H1 (cell line): ENCODE results near the gene GRXCR1. TPM values are rescaled to one million over a fixed set of nuclear protein-coding genes. Genes with fewer than 3 reads are reported as not detected.

Experiments
- CTCF ChIA-PET: fragments of 300-600 bp; sonication (Branson Sonifier 250); formaldehyde crosslinking; loops from one replicate; lab custom pipeline; 2021; ENCODE audit not compliant: partially characterized antibody; lab: Charles Lee
- POLR2A ChIA-PET: fragments of 300-600 bp; sonication (Branson Sonifier 250); formaldehyde crosslinking; loops from one replicate; lab custom pipeline; 2021; ENCODE audit warnings: inconsistent platforms; ENCODE audit not compliant: partially characterized antibody; lab: Charles Lee
- DNase-seq, 2 experiments: peaks; one replicate each; pipeline versions ENCODE4 v3.0.0 to v3.0.0-alpha.2; 2010 to 2022; ENCODE audit warnings: low spot score in 2 of 2, low read depth in 1 of 2, mixed read lengths in 1 of 2
- FAIRE-seq: peaks from 2 replicates; lab custom pipeline; 2011; peaks lifted over from hg19 to GRCh38; lab: Jason Lieb, UNC
- H2AFZ ChIP-seq: 2 replicates; pipeline ENCODE4 v1.8.1; 2012; ENCODE audit warnings: low read length, inconsistent platforms
- H2AK5ac ChIP-seq: 2 replicates; pipeline ENCODE4 v1.6.1; 2013; ENCODE audit warnings: low read depth, low read length
- H2BK120ac ChIP-seq: replicated peaks from 2 replicates; pipeline ENCODE3; 2013; ENCODE audit warnings: low read depth, low read length, inconsistent platforms
- H2BK12ac ChIP-seq: 2 replicates; pipeline ENCODE4 v1.6.1; 2013; ENCODE audit warnings: low read depth, low read length
- H2BK15ac ChIP-seq: 2 replicates; pipeline ENCODE4 v1.6.1; 2013; ENCODE audit warnings: low read length
- H2BK20ac ChIP-seq: 2 replicates; pipeline ENCODE4 v1.6.1; 2013; ENCODE audit warnings: low read length
- H2BK5ac ChIP-seq: 2 replicates; pipeline ENCODE4 v1.6.1; 2013; ENCODE audit warnings: low read depth, low read length
- H3K14ac ChIP-seq: 2 replicates; pipeline ENCODE4 v1.6.1; 2013; ENCODE audit warnings: inconsistent platforms; ENCODE audit not compliant: insufficient read length
- H3K18ac ChIP-seq: 2 replicates; pipeline ENCODE4 v1.6.1; 2013; ENCODE audit warnings: low read length; ENCODE audit errors: extremely low read depth
- H3K23ac ChIP-seq: 2 replicates; pipeline ENCODE4 v1.6.1; 2013; ENCODE audit warnings: inconsistent platforms; ENCODE audit not compliant: insufficient read length
- H3K23me2 ChIP-seq: 2 replicates; pipeline ENCODE4 v1.6.1; 2013; ENCODE audit warnings: low read depth, low read length
- H3K27ac ChIP-seq: 2 replicates; pipeline ENCODE4 v1.6.1; 2011; ENCODE audit warnings: low read depth, low read length, inconsistent platforms
- H3K27me3 ChIP-seq, 4 experiments: replicated peaks in 1 of 4; 1 replicate in 1 of 4; 2 replicates in 3 of 4; pipeline versions ENCODE4 v1.6.1 to v1.8.1; 2011 to 2013; ENCODE audit warnings: low read length in 3 of 4, mild to moderate bottlenecking in 3 of 4, inconsistent platforms in 2 of 4, mixed read lengths in 2 of 4, moderate library complexity in 1 of 4; ENCODE audit not compliant: control insufficient read depth in 3 of 4, insufficient read depth in 3 of 4; ENCODE audit errors: extremely low read depth in 1 of 4
- H3K36me3 ChIP-seq, 4 experiments: 2 replicates each; pipeline versions ENCODE4 v1.6.1 to v1.8.1; 2011 to 2013; ENCODE audit warnings: mild to moderate bottlenecking in 4 of 4, low read length in 3 of 4, moderate library complexity in 2 of 4, control low read depth in 1 of 4, inconsistent platforms in 1 of 4; ENCODE audit not compliant: insufficient read depth in 4 of 4, control insufficient read depth in 2 of 4
- H3K4ac ChIP-seq: replicated peaks from 2 replicates; pipeline ENCODE3; 2013; ENCODE audit warnings: low read length, low read depth, mixed read lengths, inconsistent platforms; ENCODE audit not compliant: insufficient read length
- H3K4me1 ChIP-seq, 4 experiments: replicated peaks in 1 of 4; 1 replicate in 1 of 4; 2 replicates in 3 of 4; pipeline versions ENCODE4 v1.6.1 to v1.8.1; 2011 to 2013; ENCODE audit warnings: low read length in 3 of 4, inconsistent platforms in 2 of 4, mixed read lengths in 1 of 4; ENCODE audit not compliant: insufficient read depth in 4 of 4, control insufficient read depth in 3 of 4
- H3K4me2 ChIP-seq, 2 experiments: 2 replicates each; pipeline versions ENCODE4 v1.6.1 to v1.8.1; 2011 to 2013; ENCODE audit warnings: low read depth in 2 of 2, low read length in 2 of 2, control low read depth in 1 of 2, inconsistent platforms in 1 of 2, mild to moderate bottlenecking in 1 of 2; ENCODE audit not compliant: insufficient read depth in 1 of 2
- H3K4me3 ChIP-seq, 4 experiments: fragments of 200-600, 300-600 bp in 1 of 4; sonication (generic), shearing (Covaris generic), sonication (Bioruptor Twin) in 1 of 4; 2 replicates each; pipeline versions ENCODE4 v1.5.1 to v1.8.1; 2011 to 2016; ENCODE audit warnings: low read length in 4 of 4, low read depth in 3 of 4, control low read depth in 2 of 4, inconsistent platforms in 2 of 4, mild to moderate bottlenecking in 2 of 4, mixed read lengths in 1 of 4, moderate library complexity in 1 of 4; ENCODE audit not compliant: insufficient read depth in 2 of 4; ENCODE audit errors: extremely low read depth in 1 of 4
- H3K56ac ChIP-seq: replicated peaks from 2 replicates; pipeline ENCODE3; 2013; ENCODE audit warnings: low read depth, mild to moderate bottlenecking, mixed read lengths, low read length, inconsistent platforms; ENCODE audit not compliant: insufficient read length
- H3K79me1 ChIP-seq: 2 replicates; pipeline ENCODE4 v1.6.1; 2013; ENCODE audit warnings: low read depth, low read length, control low read depth
- H3K79me2 ChIP-seq, 2 experiments: 2 replicates each; pipeline versions ENCODE4 v1.6.1 to v1.8.1; 2012 to 2013; ENCODE audit warnings: low read length in 2 of 2, mild to moderate bottlenecking in 2 of 2, inconsistent platforms in 1 of 2; ENCODE audit not compliant: insufficient read depth in 2 of 2, control insufficient read depth in 1 of 2
- H3K9ac ChIP-seq, 4 experiments: replicated peaks in 1 of 4; 1 replicate in 1 of 4; 2 replicates in 3 of 4; pipeline versions ENCODE4 v1.6.1 to v1.8.1; 2011 to 2013; ENCODE audit warnings: low read depth in 3 of 4, low read length in 3 of 4, control low read depth in 2 of 4, mild to moderate bottlenecking in 2 of 4, moderate library complexity in 2 of 4, inconsistent platforms in 1 of 4; ENCODE audit errors: extremely low read depth in 1 of 4
- H3K9me3 ChIP-seq, 2 experiments: 2 replicates each; pipeline versions ENCODE4 v1.6.1 to v1.8.1; 2012 to 2013; ENCODE audit warnings: mild to moderate bottlenecking in 2 of 2, moderate library complexity in 2 of 2, control low read depth in 1 of 2, inconsistent platforms in 1 of 2, low read depth in 1 of 2, low read length in 1 of 2, mixed read lengths in 1 of 2; ENCODE audit not compliant: insufficient read depth in 2 of 2
- H4K20me1 ChIP-seq, 2 experiments: replicated peaks in 1 of 2; 2 replicates each; pipeline versions ENCODE3 to v1.8.1; 2011 to 2013; ENCODE audit warnings: inconsistent platforms in 2 of 2, low read length in 2 of 2, mild to moderate bottlenecking in 1 of 2; ENCODE audit not compliant: insufficient read depth in 2 of 2, control insufficient read depth in 1 of 2
- H4K5ac ChIP-seq: 2 replicates; pipeline ENCODE4 v1.6.1; 2013; ENCODE audit warnings: low read length, low read depth, mixed read lengths, inconsistent platforms; ENCODE audit not compliant: insufficient read length
- H4K8ac ChIP-seq: 2 replicates; pipeline ENCODE4 v1.8.0; 2013; ENCODE audit warnings: mild to moderate bottlenecking, moderate library complexity, low read length, inconsistent platforms; ENCODE audit not compliant: insufficient read depth; ENCODE audit errors: extremely low read depth
- H4K91ac ChIP-seq: replicated peaks from 2 replicates; pipeline ENCODE3; 2013; ENCODE audit warnings: low read length, mixed read lengths, inconsistent platforms; ENCODE audit not compliant: insufficient read length
- CBX8 ChIP-seq: fragments of 300-800, 300-1000 bp; sonication (generic); IDR thresholded peaks from 2 replicates; pipeline ENCODE4 v1.7.1; 2016; ENCODE audit warnings: low read depth, low read length, borderline replicate concordance
- CTCF ChIP-seq, 3 experiments: IDR thresholded peaks; 1 replicate in 2 of 3; 2 replicates in 1 of 3; pipeline versions ENCODE4 v1.5.1 to v1.6.1; 2011; ENCODE audit warnings: low read length in 3 of 3, mild to moderate bottlenecking in 3 of 3, inconsistent platforms in 2 of 3, low read depth in 1 of 3, moderate library complexity in 1 of 3; ENCODE audit not compliant: insufficient read depth in 1 of 3; ENCODE audit errors: control extremely low read depth in 1 of 3
- MAFK ChIP-seq: IDR thresholded peaks from 2 replicates; pipeline ENCODE4 v1.6.1; 2012; ENCODE audit warnings: low read depth, mild to moderate bottlenecking, improper control_type of control experiment, low read length
- RAD21 ChIP-seq, 2 experiments: IDR thresholded peaks in 1 of 2; conservative IDR thresholded peaks in 1 of 2; 2 replicates each; pipeline ENCODE4 v1.6.1; 2011; ENCODE audit warnings: low read depth in 2 of 2, low read length in 2 of 2, improper control_type of control experiment in 1 of 2, inconsistent platforms in 1 of 2, mild to moderate bottlenecking in 1 of 2, moderate library complexity in 1 of 2
- SRF ChIP-seq: IDR thresholded peaks from 2 replicates; pipeline ENCODE4 v1.6.1; 2011; ENCODE audit warnings: mild to moderate bottlenecking, low read depth, low read length, moderate library complexity
- WGBS, 2 experiments: shearing (Covaris generic) in 1 of 2; methylation state at CpG; one replicate each; pipeline versions ENCODE4 v1.1.6 to v1.1.7; 2013 to 2015; ENCODE audit warnings: low lambda C conversion rate in 2 of 2, mixed read lengths in 2 of 2, inconsistent platforms in 1 of 2, low coverage in 1 of 2, missing lambda C conversion rate in 1 of 2; ENCODE audit not compliant: insufficient replicate concordance in 2 of 2, insufficient coverage in 1 of 2, insufficient read length in 1 of 2; ENCODE audit errors: extremely low coverage in 1 of 2, missing lambda C conversion rate in 1 of 2; 5-methylcytosine and 5-hydroxymethylcytosine counted together
- polyA plus RNA-seq, 7 experiments: library from polyadenylated mRNA; depleted of rRNA in 3 of 7; stranded (reverse) in 5 of 7; unstranded in 2 of 7; fragments of >200 nt in 5 of 7; fragments of 200-250 nt in 2 of 7; gene quantifications; 1 replicate in 5 of 7; 2 replicates in 1 of 7; 4 replicates in 1 of 7; pipeline versions ENCODE4 v1.2.1 to v1.2.3, GENCODE V29; 2011 to 2013; ENCODE audit warnings: missing spikeins in 2 of 7, mixed read lengths in 2 of 7
- total RNA-seq: library from RNA; stranded (reverse); fragmentation: NEBNext Ultra II Directional; extraction: Animal tissue kit (Norgen Biotek cat#: 25700); gene quantifications from 2 replicates; pipeline ENCODE4 v1.2.1, GENCODE V29; 2021

GRXCR1 gene
- total and polyA plus RNA-seq, 2 of the 8 experiments (the other 6 are each of a cell fraction or from before 2014, with no cell fraction given), result not detected

GRCh38 chr4:42865572-42866189, 26.8 kb upstream of the GRXCR1 start:
- H2BK120ac ChIP-seq, result no peak overlapping the region
- no peak overlapping the region for H2BK12ac ChIP-seq
- no peaks in the 10 kb centered on the region for H3K9me3 ChIP-seq
- H3K18ac ChIP-seq, result no peak overlapping the region
- H2BK5ac ChIP-seq, result no peak overlapping the region
- no peak overlapping the region for H2AFZ ChIP-seq
- no peak overlapping the region for H4K91ac ChIP-seq
- no peak overlapping the region for H3K27ac ChIP-seq
- peak; percentile 90 for FAIRE-seq
- no peak overlapping the region for H3K4me3 ChIP-seq
- no peak overlapping the region for H3K4ac ChIP-seq
- peaks cover 0 to 1% (median 0%) of the 10 kb centered on the region in 4 experiments; a peak in 1 of 7 replicates for H3K27me3 ChIP-seq
- H4K20me1 ChIP-seq, result no peaks in the 10 kb centered on the region
- WGBS, 2 experiments, result 28% methylated on average over 3 of the region's 3 CpGs; no CpG with 5 or more reads in 1 of the 2 experiments
- no peak overlapping the region for H3K23ac ChIP-seq
- ChIA-PET POLR2A (no interaction called here), CTCF (interaction anchor here (0.5 to 3.0 kb wide), 17 partner anchors 10 to 1151 kb away, joined by 3 to 19 read pairs (median 4); no protein-coding TSS in a partner anchor)
- no peaks in the 10 kb centered on the region for H3K79me1 ChIP-seq
- no peak overlapping the region for H3K14ac ChIP-seq
- H3K4me2 ChIP-seq, result no peak overlapping the region
- no peaks in the 10 kb centered on the region for H3K79me2 ChIP-seq
- no peaks in the 10 kb centered on the region for H3K36me3 ChIP-seq
- H3K4me1 ChIP-seq, result no peaks in the 10 kb centered on the region
- TF ChIP-seq RAD21 (IDR thresholded peaks at IDR 0.05 in 1 of 2, conservative IDR thresholded peaks at IDR 0.05 in 1 of 2; ENCODE audit: low read depth in 2 of 2, low read length in 2 of 2), result peak; percentile 80 to 85
- TF ChIP-seq CTCF (IDR thresholded peaks at IDR 0.05; ENCODE audit: control extremely low read depth in 1 of 3, insufficient read depth in 1 of 3, low read depth in 1 of 3, low read length in 3 of 3), result peak in 2 of 3 experiments; percentile 52 to 69; a peak in 2 of 4 replicates
- no peak for TF ChIP-seq CBX8
- TF ChIP-seq SRF, result no peak
- no peak for TF ChIP-seq MAFK
- H2BK20ac ChIP-seq, result no peak overlapping the region
- no peak overlapping the region for H3K9ac ChIP-seq
- H3K56ac ChIP-seq, result no peak overlapping the region
- no peaks in the 10 kb centered on the region for H3K23me2 ChIP-seq
- no peak overlapping the region for H2AK5ac ChIP-seq
- peak; percentile 5 to 81 for DNase-seq
- no peak overlapping the region for H4K8ac ChIP-seq
- H2BK15ac ChIP-seq, result no peak overlapping the region
- no peak overlapping the region for H4K5ac ChIP-seq
